GM12878 (cell line): ENCODE results near the gene ALOXE3. TPM values are rescaled to one million over a fixed set of nuclear protein-coding genes. Genes with fewer than 3 reads are reported as not detected.

Source experiments
- BMI1 ChIP-seq: fragments of 450-650 bp; IDR thresholded peaks from 2 replicates; pipeline ENCODE4 v1.6.1; 2016; ENCODE audit warnings: mild to moderate bottlenecking, moderate library complexity, borderline replicate concordance
- BRCA1 ChIP-seq: IDR thresholded peaks from 2 replicates; pipeline ENCODE4 v1.6.1; 2011; ENCODE audit warnings: low read depth, low read length, improper control_type of control experiment
- CHD1 ChIP-seq: IDR thresholded peaks from 2 replicates; pipeline ENCODE4 v1.6.1; 2012; ENCODE audit warnings: low read depth, low read length, improper control_type of control experiment
- E2F8 ChIP-seq: fragments of 450-650 bp; IDR thresholded peaks from 2 replicates; pipeline ENCODE4 v1.6.1; 2018; ENCODE audit warnings: mild to moderate bottlenecking, low read depth, moderate library complexity; ENCODE audit not compliant: partially characterized antibody
- ETV6 ChIP-seq, 2 experiments: fragments of 450-650 bp in 1 of 2; IDR thresholded peaks in 1 of 2; conservative IDR thresholded peaks in 1 of 2; 2 replicates each; pipeline ENCODE4 v1.6.1; 2014; ENCODE audit warnings: antibody characterized with exemption in 1 of 2, borderline replicate concordance in 1 of 2, low read depth in 1 of 2, mild to moderate bottlenecking in 1 of 2, moderate library complexity in 1 of 2
- KDM1A ChIP-seq: fragments of 200-600 bp; sonication (generic); IDR thresholded peaks from 2 replicates; pipeline ENCODE4 v1.6.1; 2016; ENCODE audit warnings: borderline replicate concordance
- MEF2B ChIP-seq: fragments of 450-650 bp; IDR thresholded peaks from 2 replicates; pipeline ENCODE4 v1.6.1; 2018; ENCODE audit warnings: mild to moderate bottlenecking, moderate library complexity; ENCODE audit not compliant: partially characterized antibody, poor library complexity, severe bottlenecking
- MYB ChIP-seq: fragments of 150-350 bp; IDR thresholded peaks from 2 replicates; pipeline ENCODE4 v1.6.1; 2014; ENCODE audit warnings: mild to moderate bottlenecking, low read depth, low read length, borderline replicate concordance
- NFYB ChIP-seq: IDR thresholded peaks from 2 replicates; pipeline ENCODE4 v1.6.1; 2011; ENCODE audit warnings: low read depth, mild to moderate bottlenecking, low read length, improper control_type of control experiment, moderate library complexity; ENCODE audit not compliant: insufficient read depth
- PAX5 ChIP-seq: IDR thresholded peaks from 2 replicates; pipeline ENCODE4 v1.6.1; 2011; ENCODE audit warnings: low read depth, low read length, borderline replicate concordance
- PKNOX1 ChIP-seq: fragments of 450-650 bp; IDR thresholded peaks from 2 replicates; pipeline ENCODE4 v1.6.1; 2016; ENCODE audit warnings: mild to moderate bottlenecking
- RBBP5 ChIP-seq: fragments of 200-600 bp; sonication (generic); conservative IDR thresholded peaks from 2 replicates; pipeline ENCODE4 v1.6.1; 2016
- RCOR1 ChIP-seq: conservative IDR thresholded peaks from 2 replicates; pipeline ENCODE4 v1.6.1; 2012; ENCODE audit warnings: low read depth, low read length, improper control_type of control experiment
- SMARCA5 ChIP-seq: fragments of 450-650 bp; IDR thresholded peaks from 2 replicates; pipeline ENCODE4 v1.6.1; 2017; ENCODE audit warnings: mild to moderate bottlenecking
- SREBF1 ChIP-seq: IDR thresholded peaks from 2 replicates; pipeline ENCODE4 v1.6.1; 2012; ENCODE audit warnings: mild to moderate bottlenecking, low read length
- TCF7 ChIP-seq: IDR thresholded peaks from 2 replicates; pipeline ENCODE4 v1.6.1; 2014; ENCODE audit warnings: antibody characterized with exemption, borderline replicate concordance
- ZNF274 ChIP-seq: IDR thresholded peaks from one replicate; pipeline ENCODE4 v1.8.0; 2011; ENCODE audit not compliant: insufficient read length, insufficient read depth
- polyA plus RNA-seq, 11 experiments: library from polyadenylated mRNA; depleted of rRNA in 4 of 11; unstranded in 6 of 11; stranded (reverse) in 5 of 11; fragments of >200 nt; fragmentation: Nextera tagmentation in 4 of 11; fragmentation: Illumina TruSeq in 1 of 11; extraction: Ambion mirVana in 4 of 11; extraction: Trizol in 1 of 11; gene quantifications; 1 replicate in 1 of 11; 2 replicates in 10 of 11; pipeline versions ENCODE4 v1.2.1 to v1.2.3, GENCODE V29; 2011 to 2016; ENCODE audit warnings: inconsistent platforms in 2 of 11, missing spikeins in 2 of 11, low read depth in 1 of 11
- total RNA-seq, 4 experiments: library from RNA; depleted of rRNA in 3 of 4; stranded (reverse); fragments of >200 nt in 3 of 4; fragmentation: Illumina TruSeq in 1 of 4; extraction: Trizol in 1 of 4; gene quantifications; 2 replicates each; pipeline versions ENCODE4 v1.2.1 to v1.2.3, GENCODE V29; 2013 to 2021
- TF ChIP-seq, protein P1 (sequence below): fragments of 450-650 bp; IDR thresholded peaks from 2 replicates; pipeline ENCODE4 v1.6.1; 2017; ENCODE audit warnings: borderline replicate concordance
- TF ChIP-seq, protein P2 (sequence below): fragments of 450-650 bp; IDR thresholded peaks from 2 replicates; pipeline ENCODE4 v1.6.1; 2016; ENCODE audit warnings: mild to moderate bottlenecking, moderate library complexity, borderline replicate concordance

ALOXE3 gene
- total and polyA plus RNA-seq, 10 of the 15 experiments (the other 5 are each of a cell fraction or from before 2014, with no cell fraction given): 0.04 TPM; not detected in 9

GRCh38 chr17:8153957-8154607, 35.8 kb upstream of the ALOXE3 start (continued):
- TF ChIP-seq E2F8 (no peak), KDM1A (no peak), PKNOX1 (peak; percentile 57; the same call in 1 of the 2 replicates), SMARCA5 (no peak), NFYB (no peak), PAX5 (no peak), CHD1 (no peak), ZNF274 (no peak), MEF2B (no peak), BRCA1 (no peak), MYB (no peak), TCF7 (no peak), RBBP5 (no peak), SREBF1 (no peak), BMI1 (no peak; the same call in 1 of the 2 replicates), ETV6 (conservative IDR thresholded peaks at IDR 0.05 in 1 of 2, IDR thresholded peaks at IDR 0.05 in 1 of 2; ENCODE audit: borderline replicate concordance in 1 of 2, low read depth in 1 of 2) (no peak), RCOR1 (no peak)
- TF ChIP-seq, protein P1, sequence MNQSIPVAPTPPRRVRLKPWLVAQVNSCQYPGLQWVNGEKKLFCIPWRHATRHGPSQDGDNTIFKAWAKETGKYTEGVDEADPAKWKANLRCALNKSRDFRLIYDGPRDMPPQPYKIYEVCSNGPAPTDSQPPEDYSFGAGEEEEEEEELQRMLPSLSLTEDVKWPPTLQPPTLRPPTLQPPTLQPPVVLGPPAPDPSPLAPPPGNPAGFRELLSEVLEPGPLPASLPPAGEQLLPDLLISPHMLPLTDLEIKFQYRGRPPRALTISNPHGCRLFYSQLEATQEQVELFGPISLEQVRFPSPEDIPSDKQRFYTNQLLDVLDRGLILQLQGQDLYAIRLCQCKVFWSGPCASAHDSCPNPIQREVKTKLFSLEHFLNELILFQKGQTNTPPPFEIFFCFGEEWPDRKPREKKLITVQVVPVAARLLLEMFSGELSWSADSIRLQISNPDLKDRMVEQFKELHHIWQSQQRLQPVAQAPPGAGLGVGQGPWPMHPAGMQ: no peak
- TF ChIP-seq, protein P2, sequence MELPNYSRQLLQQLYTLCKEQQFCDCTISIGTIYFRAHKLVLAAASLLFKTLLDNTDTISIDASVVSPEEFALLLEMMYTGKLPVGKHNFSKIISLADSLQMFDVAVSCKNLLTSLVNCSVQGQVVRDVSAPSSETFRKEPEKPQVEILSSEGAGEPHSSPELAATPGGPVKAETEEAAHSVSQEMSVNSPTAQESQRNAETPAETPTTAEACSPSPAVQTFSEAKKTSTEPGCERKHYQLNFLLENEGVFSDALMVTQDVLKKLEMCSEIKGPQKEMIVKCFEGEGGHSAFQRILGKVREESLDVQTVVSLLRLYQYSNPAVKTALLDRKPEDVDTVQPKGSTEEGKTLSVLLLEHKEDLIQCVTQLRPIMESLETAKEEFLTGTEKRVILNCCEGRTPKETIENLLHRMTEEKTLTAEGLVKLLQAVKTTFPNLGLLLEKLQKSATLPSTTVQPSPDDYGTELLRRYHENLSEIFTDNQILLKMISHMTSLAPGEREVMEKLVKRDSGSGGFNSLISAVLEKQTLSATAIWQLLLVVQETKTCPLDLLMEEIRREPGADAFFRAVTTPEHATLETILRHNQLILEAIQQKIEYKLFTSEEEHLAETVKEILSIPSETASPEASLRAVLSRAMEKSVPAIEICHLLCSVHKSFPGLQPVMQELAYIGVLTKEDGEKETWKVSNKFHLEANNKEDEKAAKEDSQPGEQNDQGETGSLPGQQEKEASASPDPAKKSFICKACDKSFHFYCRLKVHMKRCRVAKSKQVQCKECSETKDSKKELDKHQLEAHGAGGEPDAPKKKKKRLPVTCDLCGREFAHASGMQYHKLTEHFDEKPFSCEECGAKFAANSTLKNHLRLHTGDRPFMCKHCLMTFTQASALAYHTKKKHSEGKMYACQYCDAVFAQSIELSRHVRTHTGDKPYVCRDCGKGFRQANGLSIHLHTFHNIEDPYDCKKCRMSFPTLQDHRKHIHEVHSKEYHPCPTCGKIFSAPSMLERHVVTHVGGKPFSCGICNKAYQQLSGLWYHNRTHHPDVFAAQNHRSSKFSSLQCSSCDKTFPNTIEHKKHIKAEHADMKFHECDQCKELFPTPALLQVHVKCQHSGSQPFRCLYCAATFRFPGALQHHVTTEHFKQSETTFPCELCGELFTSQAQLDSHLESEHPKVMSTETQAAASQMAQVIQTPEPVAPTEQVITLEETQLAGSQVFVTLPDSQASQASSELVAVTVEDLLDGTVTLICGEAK: no peak
